GM18526 (cell line): Measurements from ENCODE around the gene FTL.

Experiments
- POLR2A ChIP-seq: IDR thresholded peaks from 3 replicates; pipeline ENCODE4 v1.6.1; 2011; ENCODE audit not compliant: insufficient read length; ENCODE audit errors: extremely low read depth

The FTL gene

DNA sequence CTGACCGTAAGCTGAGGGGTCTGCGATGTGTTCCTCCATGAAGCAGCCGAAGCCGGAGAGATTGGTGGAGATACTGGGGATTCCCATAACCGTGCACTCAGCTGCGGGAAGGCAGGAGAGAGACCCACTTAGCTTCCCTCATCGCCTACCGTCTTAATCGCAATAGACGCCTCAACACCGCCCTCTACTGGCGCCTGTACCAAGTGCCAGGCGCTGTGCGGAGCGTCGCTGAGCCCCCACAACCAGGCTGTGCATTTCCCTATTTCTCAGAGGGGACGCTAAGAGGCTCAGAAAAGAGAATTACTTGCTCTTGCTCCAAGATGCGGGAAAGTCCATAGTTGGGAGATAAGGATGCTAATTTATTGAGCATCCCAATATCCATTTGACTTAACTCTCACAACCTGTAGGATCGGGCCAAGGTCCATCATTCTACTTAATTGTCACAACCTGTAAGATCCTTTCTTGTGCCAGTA, 5.8 kb downstream of the FTL start:
- no peak for TF ChIP-seq POLR2A

DNA sequence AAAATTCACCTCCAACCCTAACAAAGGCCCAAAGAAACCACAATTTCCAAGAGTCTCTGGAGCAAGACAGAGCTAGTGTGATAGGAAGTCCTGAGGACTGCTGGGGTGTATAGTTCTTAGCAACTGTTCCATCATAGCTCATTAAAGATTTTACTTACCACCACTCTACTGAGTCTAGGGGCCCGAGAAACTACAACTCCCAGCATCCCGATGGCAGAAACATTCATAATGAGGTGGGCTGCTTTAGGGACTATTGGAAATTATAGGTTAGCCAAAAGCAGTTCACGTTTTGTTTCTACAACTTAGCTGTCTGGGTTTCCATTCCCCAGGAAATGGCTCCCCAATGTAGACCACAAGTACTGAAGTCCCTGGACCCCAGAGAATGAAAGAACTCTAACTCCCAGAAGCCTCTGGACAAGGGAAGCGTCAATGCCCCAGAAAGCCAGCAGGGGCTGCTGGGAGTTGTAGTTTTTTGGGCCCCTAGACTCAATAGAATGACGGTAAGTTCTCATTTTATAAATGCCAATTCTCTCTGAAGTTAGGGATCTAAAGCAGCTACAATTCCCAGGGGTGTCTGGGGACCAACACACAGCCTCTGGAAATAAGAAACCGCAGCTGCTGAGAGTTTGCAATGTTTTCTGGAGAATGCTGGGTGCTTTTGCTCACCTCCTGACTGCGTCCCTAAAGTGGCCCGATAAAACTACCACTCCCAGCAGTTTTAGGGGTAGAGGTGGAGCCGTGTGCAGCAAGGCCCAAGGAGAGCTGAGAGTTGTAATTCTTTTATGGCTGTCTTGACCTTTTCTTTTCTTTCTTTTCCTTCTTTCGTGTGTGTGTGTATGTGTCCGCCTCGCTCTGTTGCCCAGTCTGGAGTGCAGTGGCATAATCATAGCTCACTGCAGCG, 11.1 kb downstream of the FTL start:
- TF ChIP-seq POLR2A: no peak

DNA sequence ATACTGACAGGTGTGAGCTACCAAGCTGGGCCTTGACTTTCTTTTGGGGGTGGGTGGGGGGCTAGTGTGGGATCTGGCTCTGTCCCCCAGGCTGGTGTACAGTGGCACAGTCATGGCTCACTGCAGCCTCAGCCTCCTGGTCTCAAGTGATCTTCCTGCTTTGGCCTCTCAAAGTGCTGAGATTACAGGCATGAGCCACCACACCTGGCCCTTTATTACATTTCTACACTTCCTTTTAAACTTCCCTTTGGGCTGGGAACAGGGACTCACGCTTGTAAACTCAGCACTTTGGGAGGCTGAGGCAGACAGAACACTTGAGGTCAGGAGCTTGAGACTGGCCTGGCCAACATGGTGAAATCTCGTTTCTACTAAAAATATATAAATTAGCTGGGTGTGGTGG, 12.0 kb downstream of the FTL start:
- TF ChIP-seq POLR2A: no peak

DNA sequence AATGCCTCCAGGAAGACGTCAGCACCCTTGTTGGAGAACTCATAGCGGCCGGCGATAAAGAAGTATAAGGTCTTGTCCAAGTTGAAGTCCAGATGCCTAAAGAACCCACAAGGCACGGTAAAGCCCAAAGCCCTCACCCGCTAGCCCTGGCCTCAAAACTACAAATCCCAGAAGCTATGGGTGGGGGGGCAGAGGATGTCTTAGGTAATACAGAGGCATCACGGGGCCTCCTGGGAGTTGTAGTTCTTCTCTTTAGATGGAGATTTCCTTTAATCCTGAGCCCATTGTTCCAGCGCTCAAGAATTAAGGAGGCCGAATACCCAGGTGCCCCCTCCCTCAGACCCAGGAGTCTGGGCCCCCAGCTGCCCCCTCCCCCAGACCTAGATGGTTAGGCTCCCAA, 17.2 kb downstream of the FTL start:
- no peak for TF ChIP-seq POLR2A

DNA sequence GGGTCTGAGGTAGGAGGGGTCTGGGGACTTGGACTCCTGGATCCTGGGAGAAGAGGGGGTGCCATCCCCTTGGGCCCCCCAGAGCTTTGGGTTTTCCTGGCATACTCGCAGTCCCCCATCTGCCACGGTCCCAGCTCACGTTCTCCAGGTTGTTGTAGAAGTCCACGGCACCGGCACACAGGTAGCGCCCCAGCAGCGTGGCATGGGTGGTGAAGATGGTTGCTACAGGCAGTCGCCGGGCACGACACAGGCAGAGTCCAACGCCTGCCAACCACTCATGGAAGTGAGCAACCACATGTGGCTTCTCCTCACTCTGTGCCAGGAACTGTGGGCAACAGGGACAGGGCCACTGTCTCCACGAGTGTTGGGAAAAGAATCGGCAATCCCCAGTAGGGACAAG, 20.6 kb downstream of the FTL start:
- no peak for TF ChIP-seq POLR2A

DNA sequence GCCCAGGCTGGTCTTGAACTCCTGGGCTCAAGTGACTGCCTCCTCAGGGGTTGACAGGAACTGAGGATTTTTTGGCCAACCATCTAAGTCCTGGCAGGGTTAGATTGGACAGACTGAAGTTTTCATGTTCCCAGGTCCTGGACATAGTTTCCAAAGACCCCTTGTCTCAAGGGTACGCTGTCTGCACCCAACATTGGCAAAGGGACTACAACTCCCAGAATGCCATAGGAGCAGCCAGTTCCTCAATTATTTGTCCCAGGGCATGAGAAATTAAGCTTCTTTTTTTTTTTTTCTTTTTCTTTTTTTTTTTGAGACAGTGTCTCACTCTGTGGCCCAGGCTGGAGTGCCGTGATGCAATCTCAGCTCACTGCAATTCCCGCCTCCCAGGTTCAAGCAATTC, 21.1 kb downstream of the FTL start:
- TF ChIP-seq POLR2A: no peak

DNA sequence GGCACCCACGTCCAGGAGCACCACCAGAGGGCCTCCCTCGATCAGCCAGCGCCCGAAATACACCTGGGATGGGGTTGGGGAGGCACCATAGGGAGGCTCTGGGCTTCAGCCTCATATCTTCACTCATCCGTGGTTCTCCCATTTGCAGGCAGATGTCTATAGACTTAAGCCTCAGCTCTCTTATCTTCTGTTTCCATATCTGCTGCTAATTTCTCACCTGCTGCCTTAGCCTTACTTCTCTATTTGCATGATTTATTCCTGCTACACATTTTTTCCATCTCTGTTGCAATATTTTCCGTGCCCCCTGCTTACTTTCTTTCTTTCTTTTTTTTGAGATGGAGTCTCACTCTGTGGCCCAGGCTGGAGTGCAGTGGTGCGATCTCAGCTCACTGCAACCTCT, 22.2 kb downstream of the FTL start:
- TF ChIP-seq POLR2A: no peak

DNA sequence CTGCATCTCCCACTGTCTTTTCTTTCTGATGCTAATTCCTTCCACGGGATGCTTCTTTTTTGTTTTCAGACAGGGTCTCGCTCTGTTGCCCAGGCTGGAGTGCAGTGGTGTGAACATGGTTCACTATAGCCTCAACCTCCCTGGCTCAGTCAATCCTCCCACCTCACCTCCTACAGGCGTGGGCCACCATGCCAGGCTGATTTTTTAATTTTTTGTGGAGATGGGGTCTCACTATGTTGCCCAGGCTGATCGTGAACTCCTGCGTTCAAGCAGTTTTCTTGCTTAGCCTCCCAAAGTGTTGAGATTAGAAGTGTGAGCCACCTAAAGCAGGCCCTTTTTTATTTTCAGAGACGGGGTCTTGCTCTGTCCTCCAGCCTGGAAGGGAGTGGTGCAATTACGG, 23.2 kb downstream of the FTL start:
- no peak for TF ChIP-seq POLR2A

DNA sequence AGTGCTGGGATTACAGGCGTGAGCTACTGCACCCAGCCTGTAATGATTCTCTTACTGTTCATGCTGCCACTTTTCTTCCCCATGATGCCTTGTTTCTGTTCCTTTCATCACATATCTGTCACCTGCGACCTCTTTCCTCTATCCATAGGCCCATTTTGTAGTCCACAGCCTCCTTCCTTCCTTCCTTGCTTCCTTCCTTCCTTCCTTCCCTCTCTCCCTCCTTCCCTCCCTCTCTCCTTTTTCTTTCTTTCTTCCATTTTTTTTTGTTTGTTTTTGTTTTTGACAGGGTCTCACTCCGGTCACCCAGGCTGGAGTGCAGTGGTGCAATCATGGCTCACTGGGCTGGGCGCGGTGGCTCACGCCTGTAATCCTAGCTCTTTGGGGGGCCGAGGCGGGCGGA, 23.8 kb downstream of the FTL start:
- no peak for TF ChIP-seq POLR2A

DNA sequence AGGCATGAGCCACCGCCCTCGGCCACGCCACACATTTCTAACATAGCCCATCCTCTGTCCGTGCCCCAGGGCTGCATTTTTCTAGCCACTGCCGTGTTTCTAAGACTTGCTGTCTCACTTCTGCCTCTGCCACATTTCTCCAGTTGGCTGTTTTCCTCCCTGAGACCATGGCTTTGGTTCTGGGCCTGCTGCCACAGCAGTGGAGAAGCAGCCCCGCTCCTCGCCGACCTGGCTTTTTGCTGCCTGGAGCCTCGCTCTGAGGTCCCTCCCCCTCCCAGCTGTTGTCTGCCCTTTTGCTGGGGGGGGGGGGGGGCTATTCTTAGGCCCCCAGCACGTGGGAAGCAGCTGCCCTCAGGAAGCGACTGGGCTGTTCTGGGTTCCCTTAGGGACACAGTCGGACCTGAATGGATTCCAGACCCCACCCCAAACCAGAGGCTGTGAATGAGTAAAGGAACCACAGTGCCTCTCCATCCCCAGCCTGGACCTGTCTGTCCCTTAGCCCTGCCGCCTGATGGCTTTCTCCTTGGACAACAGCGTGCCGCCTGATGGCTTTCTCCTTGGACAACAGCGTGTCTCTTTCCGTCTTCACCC, 24.7 kb downstream of the FTL start:
- no peak for TF ChIP-seq POLR2A

DNA sequence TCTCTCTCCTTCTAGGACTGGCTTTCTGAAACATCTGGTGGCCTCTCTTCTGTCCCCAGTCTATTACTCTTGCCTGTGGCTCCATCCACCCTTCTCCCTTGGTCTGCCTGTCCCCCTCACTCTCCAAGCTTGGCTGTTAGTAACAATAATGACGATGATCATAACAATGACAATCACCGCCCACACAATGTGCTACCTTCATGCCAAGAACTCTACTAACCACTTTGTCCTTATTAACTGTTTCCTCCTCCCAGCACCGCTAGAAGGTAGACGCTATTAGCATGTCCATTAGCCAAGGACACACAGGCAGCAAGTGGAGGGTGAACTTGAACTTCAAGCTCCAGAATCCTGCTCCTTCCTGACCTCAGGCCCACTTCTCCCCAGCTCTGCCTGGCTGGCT, 25.3 kb downstream of the FTL start:
- no peak for TF ChIP-seq POLR2A

DNA sequence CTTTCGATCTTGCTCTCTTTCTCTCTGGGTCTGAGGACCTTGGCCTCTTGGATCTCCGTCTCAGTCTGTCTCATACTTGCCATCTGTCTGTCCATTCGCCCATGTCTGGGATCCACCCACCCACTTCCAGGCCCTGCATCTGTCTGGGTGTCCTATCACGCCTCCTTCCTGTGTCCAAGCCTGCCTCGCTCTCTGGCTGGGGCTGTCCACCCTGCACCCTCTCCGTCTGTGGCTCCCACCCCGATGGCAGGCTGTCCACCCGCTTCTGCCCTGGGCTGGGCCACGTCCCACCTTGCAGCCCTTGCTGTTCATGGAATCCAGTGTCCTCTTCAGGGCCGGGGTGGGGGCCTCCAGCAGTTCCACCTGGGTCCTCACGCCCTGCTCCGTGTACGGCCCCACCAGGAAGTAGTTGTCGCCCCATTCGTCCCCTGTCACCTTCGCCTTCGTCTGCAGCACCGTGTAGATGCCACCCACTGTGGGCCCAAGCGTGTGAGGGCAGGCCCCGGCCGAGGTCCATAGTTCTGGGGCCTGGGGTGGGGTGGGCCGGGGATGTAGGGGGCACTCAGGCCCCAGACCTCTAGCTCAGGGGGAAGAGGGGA, 26.0 kb downstream of the FTL start:
- no peak for TF ChIP-seq POLR2A

DNA sequence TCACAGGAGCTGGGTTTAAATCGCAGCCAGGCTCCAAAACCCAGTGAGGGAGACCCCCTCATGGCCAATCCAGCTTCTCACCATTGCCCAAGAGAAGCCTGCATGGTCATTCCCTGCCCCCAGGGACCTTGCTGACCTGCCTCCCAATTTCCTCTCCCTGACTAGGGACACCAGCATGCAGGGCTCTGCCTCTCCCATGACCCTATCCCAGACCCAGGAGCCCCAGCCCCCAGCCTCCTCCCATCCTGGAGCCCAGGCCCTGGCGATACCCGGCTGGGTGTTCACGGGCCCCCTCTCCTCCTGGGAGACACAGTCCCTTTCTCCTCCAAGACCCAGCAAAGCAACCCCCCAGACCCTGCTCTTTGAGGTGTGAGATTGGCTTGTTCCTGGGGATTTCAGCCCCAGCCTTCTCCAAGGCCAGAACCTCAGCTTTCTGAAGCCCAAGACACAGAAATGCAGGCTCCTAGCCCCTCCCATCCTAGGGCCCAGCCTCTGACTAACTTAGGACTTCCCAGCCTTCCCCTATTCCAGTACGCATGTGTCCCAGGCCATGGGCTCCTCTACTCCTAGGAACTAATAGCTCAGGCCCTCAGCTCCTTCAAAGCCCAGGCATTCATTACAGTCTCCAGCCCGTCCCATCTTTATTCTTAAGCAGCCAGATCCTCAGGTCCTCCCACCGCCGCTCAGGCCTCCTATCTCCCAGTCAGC, 26.9 kb downstream of the FTL start:
- TF ChIP-seq POLR2A: no peak

DNA sequence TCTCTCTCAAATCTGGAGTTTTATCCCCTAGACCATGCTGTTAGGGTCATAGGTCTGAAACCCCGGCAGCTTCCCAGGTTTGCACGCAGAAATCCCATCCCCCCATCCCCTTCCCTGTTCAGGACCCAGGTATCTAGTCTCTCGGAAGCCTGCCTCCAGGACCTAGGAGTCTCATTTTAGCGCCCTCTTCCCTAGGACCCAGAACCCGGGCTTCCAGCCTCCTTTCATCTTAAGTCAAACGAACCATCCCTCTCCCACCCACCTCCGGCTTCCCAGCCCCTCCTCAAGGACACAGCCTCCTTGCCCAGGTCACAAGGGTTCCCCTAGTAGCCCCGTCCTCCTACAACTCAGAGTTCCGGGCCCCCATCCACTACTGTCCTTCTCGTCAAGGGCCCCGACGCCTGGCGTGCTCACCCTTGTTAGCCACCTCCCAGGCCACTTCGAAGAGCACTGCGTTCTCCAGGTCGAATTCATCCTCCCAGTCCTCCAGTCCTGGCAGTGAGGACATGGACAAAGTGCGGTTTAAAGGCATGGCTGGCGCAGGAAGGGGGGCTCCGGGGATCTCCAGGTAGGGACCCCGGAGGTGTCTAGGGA, 27.6 kb downstream of the FTL start:
- no peak for TF ChIP-seq POLR2A
